Loucy (cell line): Measurements from ENCODE around the gene TMEM248.
"Not testable (repeated sequence)": the region's sequence is repeated elsewhere in the genome, so short reads cannot be mapped to it uniquely, and the experiment has no call there.

Source experiments
- H2AFZ ChIP-seq: fragments of 200-600 bp; sonication (generic); 2 replicates; pipeline ENCODE4 v1.6.0; 2016; ENCODE audit warnings: antibody characterized with exemption, mild to moderate bottlenecking, low read length, moderate library complexity
- H3F3A ChIP-seq: fragments of 200-600 bp; 2 replicates; pipeline ENCODE4 v1.6.0; 2016; ENCODE audit warnings: antibody characterized with exemption, low read depth, mild to moderate bottlenecking
- H3K27me3 ChIP-seq: fragments of 200-600 bp; sonication (generic); 2 replicates; pipeline ENCODE4 v1.6.1; 2014; ENCODE audit warnings: low read length, mild to moderate bottlenecking; ENCODE audit not compliant: insufficient read depth, poor library complexity, severe bottlenecking
- H3K36me3 ChIP-seq: fragments of 200-600 bp; sonication (generic); 2 replicates; pipeline ENCODE4 v1.6.1; 2016; ENCODE audit warnings: low read length; ENCODE audit not compliant: insufficient read depth
- H3K4me1 ChIP-seq: fragments of 200-600 bp; sonication (generic); 2 replicates; pipeline ENCODE4 v1.5.1; 2014; ENCODE audit warnings: low read length, mild to moderate bottlenecking; ENCODE audit not compliant: insufficient read depth, poor library complexity, severe bottlenecking
- H3K4me2 ChIP-seq: fragments of 200-600 bp; sonication (generic); 2 replicates; pipeline ENCODE4 v1.6.0; 2014; ENCODE audit warnings: antibody characterized with exemption, low read length, low read depth, mild to moderate bottlenecking; ENCODE audit not compliant: poor library complexity, severe bottlenecking
- H3K4me3 ChIP-seq: fragments of 200-600 bp; sonication (generic); 2 replicates; pipeline ENCODE4 v1.5.1; 2014; ENCODE audit warnings: low read length, mild to moderate bottlenecking, mixed read lengths; ENCODE audit not compliant: poor library complexity, severe bottlenecking
- H3K79me2 ChIP-seq: fragments of 200-600 bp; sonication (generic); 2 replicates; pipeline ENCODE4 v1.6.1; 2014; ENCODE audit warnings: low read length; ENCODE audit not compliant: insufficient read depth
- H3K9ac ChIP-seq: fragments of 200-600 bp; sonication (generic); 2 replicates; pipeline ENCODE4 v1.6.0; 2014; ENCODE audit warnings: mild to moderate bottlenecking, low read depth, low read length, moderate library complexity; ENCODE audit not compliant: poor library complexity, severe bottlenecking
- H3K9me2 ChIP-seq: fragments of 200-600 bp; sonication (generic); replicated peaks from 2 replicates; pipeline ENCODE4 v1.6.1; 2016; ENCODE audit warnings: low read depth, low read length, mixed read lengths
- H3K9me3 ChIP-seq: fragments of 200-600 bp; sonication (generic); 2 replicates; pipeline ENCODE4 v1.6.1; 2014; ENCODE audit warnings: mild to moderate bottlenecking, antibody characterized with exemption, low read length, low read depth; ENCODE audit not compliant: insufficient read depth
- H4K20me1 ChIP-seq: fragments of 200-600 bp; sonication (generic); 2 replicates; pipeline ENCODE4 v1.6.0; 2014; ENCODE audit warnings: antibody characterized with exemption, low read length, mild to moderate bottlenecking; ENCODE audit not compliant: insufficient read depth, poor library complexity, severe bottlenecking
- EZH2phosphoT487 ChIP-seq: fragments of 200-600 bp; IDR thresholded peaks from 2 replicates; pipeline ENCODE4 v1.6.1; 2018; ENCODE audit warnings: antibody characterized with exemption, mild to moderate bottlenecking, moderate library complexity, borderline replicate concordance
- TF ChIP-seq, protein P1 (sequence below): fragments of 200-600 bp; sonication (generic); conservative IDR thresholded peaks from 2 replicates; pipeline ENCODE4 v1.5.1; 2014; ENCODE audit warnings: mild to moderate bottlenecking, antibody characterized with exemption, low read length

TMEM248 gene

DNA sequence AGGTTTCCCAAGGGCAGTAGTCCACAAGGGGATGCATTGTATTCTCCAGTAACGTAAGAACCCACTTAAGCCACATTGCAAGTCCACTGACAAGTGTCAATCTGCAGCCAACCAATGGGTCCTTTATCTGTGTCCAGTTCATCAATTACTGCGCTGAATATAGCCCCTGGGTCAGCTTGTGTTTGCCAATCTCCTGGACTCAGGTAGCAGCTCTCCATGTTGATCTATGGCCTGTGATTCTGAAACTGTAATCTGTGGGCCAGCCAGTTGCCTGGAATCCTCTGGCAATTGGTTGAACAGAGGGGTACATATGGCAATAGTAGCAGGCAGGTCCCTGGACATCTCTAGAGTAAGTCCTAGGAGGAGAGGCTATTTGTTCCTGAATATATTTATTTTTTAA, 8.8 kb upstream of the TMEM248 start:
- TF ChIP-seq, protein P1, sequence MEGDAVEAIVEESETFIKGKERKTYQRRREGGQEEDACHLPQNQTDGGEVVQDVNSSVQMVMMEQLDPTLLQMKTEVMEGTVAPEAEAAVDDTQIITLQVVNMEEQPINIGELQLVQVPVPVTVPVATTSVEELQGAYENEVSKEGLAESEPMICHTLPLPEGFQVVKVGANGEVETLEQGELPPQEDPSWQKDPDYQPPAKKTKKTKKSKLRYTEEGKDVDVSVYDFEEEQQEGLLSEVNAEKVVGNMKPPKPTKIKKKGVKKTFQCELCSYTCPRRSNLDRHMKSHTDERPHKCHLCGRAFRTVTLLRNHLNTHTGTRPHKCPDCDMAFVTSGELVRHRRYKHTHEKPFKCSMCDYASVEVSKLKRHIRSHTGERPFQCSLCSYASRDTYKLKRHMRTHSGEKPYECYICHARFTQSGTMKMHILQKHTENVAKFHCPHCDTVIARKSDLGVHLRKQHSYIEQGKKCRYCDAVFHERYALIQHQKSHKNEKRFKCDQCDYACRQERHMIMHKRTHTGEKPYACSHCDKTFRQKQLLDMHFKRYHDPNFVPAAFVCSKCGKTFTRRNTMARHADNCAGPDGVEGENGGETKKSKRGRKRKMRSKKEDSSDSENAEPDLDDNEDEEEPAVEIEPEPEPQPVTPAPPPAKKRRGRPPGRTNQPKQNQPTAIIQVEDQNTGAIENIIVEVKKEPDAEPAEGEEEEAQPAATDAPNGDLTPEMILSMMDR: no peak
- no peak for TF ChIP-seq EZH2phosphoT487
- H3K9ac ChIP-seq: no peak overlapping the region
- H3K4me2 ChIP-seq: no peak overlapping the region
- H3K4me1 ChIP-seq: no peaks in the 10 kb centered on the region
- H2AFZ ChIP-seq: no peak overlapping the region
- no peaks in the 10 kb centered on the region for H3K36me3 ChIP-seq
- no peaks in the 10 kb centered on the region for H3K9me2 ChIP-seq
- no peaks in the 10 kb centered on the region for H3K79me2 ChIP-seq
- H3K9me3 ChIP-seq: no peaks in the 10 kb centered on the region
- H3F3A ChIP-seq: no peaks in the 10 kb centered on the region
- H3K27me3 ChIP-seq: no peaks in the 10 kb centered on the region
- H3K4me3 ChIP-seq: no peak overlapping the region
- H4K20me1 ChIP-seq: no peaks in the 10 kb centered on the region

GRCh38 chr7:66913118-66914037, 7.6 kb upstream of the TMEM248 start:
- Histone ChIP-seq H3K79me2 (no peaks in the 10 kb centered on the region), H3K27me3 (no peaks in the 10 kb centered on the region), H3K4me2 (no peak overlapping the region), H3K4me3 (no peak overlapping the region), H3K9ac (no peak overlapping the region), H3F3A (no peaks in the 10 kb centered on the region), H4K20me1 (no peaks in the 10 kb centered on the region), H2AFZ (no peak overlapping the region), H3K9me3 (no peaks in the 10 kb centered on the region), H3K4me1 (no peaks in the 10 kb centered on the region), H3K36me3 (no peaks in the 10 kb centered on the region), H3K9me2 (no peaks in the 10 kb centered on the region)
- TF ChIP-seq, protein P1: no peak

GRCh38 chr7:66917904-66918303, 3.1 kb upstream of the TMEM248 start:
- not testable (repeated sequence) for H3F3A ChIP-seq, H3K4me2 ChIP-seq, H3K9me3 ChIP-seq, H3K9ac ChIP-seq, H3K27me3 ChIP-seq, H3K9me2 ChIP-seq, H2AFZ ChIP-seq, H3K4me3 ChIP-seq, H3K36me3 ChIP-seq
- Histone ChIP-seq H3K4me1 (peaks cover 13% of the 10 kb centered on the region), H3K79me2 (peaks cover 26% of the 10 kb centered on the region), H4K20me1 (peaks cover 14% of the 10 kb centered on the region)

- H2AFZ ChIP-seq: no peak overlapping the region
Measured at GRCh38 chr7:66919304-66919703, 1.7 kb upstream of the TMEM248 start.

More at GRCh38 chr7:66919304-66919703, 1.7 kb upstream of the TMEM248 start:
- peaks cover 19% of the 10 kb centered on the region for H4K20me1 ChIP-seq
- H3K36me3 ChIP-seq: no peaks in the 10 kb centered on the region
- TF ChIP-seq, protein P1: no peak
- no peak for TF ChIP-seq EZH2phosphoT487
- H3K4me2 ChIP-seq: peak overlapping the region; percentile 84
- H3K27me3 ChIP-seq: no peaks in the 10 kb centered on the region
- H3F3A ChIP-seq: no peaks in the 10 kb centered on the region
- peaks cover 39% of the 10 kb centered on the region for H3K79me2 ChIP-seq
- no peaks in the 10 kb centered on the region for H3K9me2 ChIP-seq
- no peaks in the 10 kb centered on the region for H3K9me3 ChIP-seq
- H3K4me3 ChIP-seq: no peak overlapping the region
- H3K4me1 ChIP-seq: peaks cover 19% of the 10 kb centered on the region
- H3K9ac ChIP-seq: no peak overlapping the region
